ENCODE data around the gene SPATA20.

SPATA20 gene

GRCh38 chr17:50534979-50535326 is 12.0 kb upstream of the SPATA20 start:
- no peak for TF ChIP-seq CTCF (IDR thresholded peaks at IDR 0.05; ENCODE audit: insufficient read depth, low read depth, low read length, missing control alignments)
- DNase-seq (ENCODE audit: low read depth): no peak
- H3K4me3 ChIP-seq (ENCODE audit: low read length): peak overlapping the region; percentile 77

- H3K4me3 ChIP-seq (ENCODE audit: low read length): peak overlapping the region; percentile 77
- no peak for TF ChIP-seq CTCF (IDR thresholded peaks at IDR 0.05; ENCODE audit: insufficient read depth, low read depth, low read length, missing control alignments)
- no peak for DNase-seq (ENCODE audit: low read depth)
Measured at GRCh38 chr17:50535407-50535806, 11.6 kb upstream of the SPATA20 start.

- no peak for DNase-seq (ENCODE audit: low read depth)
- no peak for TF ChIP-seq CTCF (IDR thresholded peaks at IDR 0.05; ENCODE audit: insufficient read depth, low read depth, low read length, missing control alignments)
- no peak overlapping the region for H3K4me3 ChIP-seq (ENCODE audit: low read length)
Measured at GRCh38 chr17:50536683-50537646, 10.0 kb upstream of the SPATA20 start.

GRCh38 chr17:50537721-50538548 is 9.0 kb upstream of the SPATA20 start:
- H3K4me3 ChIP-seq (ENCODE audit: low read length): no peak overlapping the region
- no peak for DNase-seq (ENCODE audit: low read depth)
- TF ChIP-seq CTCF (IDR thresholded peaks at IDR 0.05; ENCODE audit: insufficient read depth, low read depth, low read length, missing control alignments): no peak

GRCh38 chr17:50538549-50539410 is 8.2 kb upstream of the SPATA20 start:
- no peak for DNase-seq (ENCODE audit: low read depth)
- no peak overlapping the region for H3K4me3 ChIP-seq (ENCODE audit: low read length)
- TF ChIP-seq CTCF (IDR thresholded peaks at IDR 0.05; ENCODE audit: insufficient read depth, low read depth, low read length, missing control alignments): no peak

- H3K4me3 ChIP-seq (ENCODE audit: low read length): no peak overlapping the region
- no peak for TF ChIP-seq CTCF (IDR thresholded peaks at IDR 0.05; ENCODE audit: insufficient read depth, low read depth, low read length, missing control alignments)
- peak; percentile 92 for DNase-seq (ENCODE audit: low read depth)
Measured at GRCh38 chr17:50539762-50540559, 7.0 kb upstream of the SPATA20 start.
